Pancreas (tissue), 10 donors: ENCODE data around the gene B3GNT3. TPM values are rescaled to one million over a fixed set of nuclear protein-coding genes. Genes with fewer than 3 reads are reported as not detected.
"Not testable (repeated sequence)": the region's sequence is repeated elsewhere in the genome, so short reads cannot be mapped to it uniquely, and the experiment has no call there.

ENCODE experiments used
- ATAC-seq, 4 donors: fragments of 200-7000 bp; cut with Tn5 transposase; one replicate each; pipeline versions ENCODE4 v1.8.0 to v1.9.1; 2020; ENCODE audit warnings: mild to moderate bottlenecking in 4 of 4, moderate library complexity in 4 of 4
- DNase-seq, 6 donors: peaks; one replicate each; pipeline ENCODE4 v3.0.0-alpha.2; 2020
- FAIRE-seq: peaks from 2 replicates; lab custom pipeline; 2012; peaks lifted over from hg19 to GRCh38; lab: Jason Lieb, UNC
- H3K27ac ChIP-seq, 4 donors: fragments of 200-600 bp; sonication (generic); 1 replicate in 3 of 4; 2 replicates in 1 of 4; pipeline versions ENCODE4 v1.5.0 to v1.8.0; 2020
- H3K27me3 ChIP-seq, 4 donors: fragments of 200-600 bp; one replicate each; pipeline ENCODE4 v1.8.0; 2021
- H3K36me3 ChIP-seq, 3 donors: fragments of 200-600 bp; sonication (generic) in 1 of 3; one replicate each; pipeline versions ENCODE4 v1.5.0 to v1.8.0; 2020 to 2021
- H3K4me1 ChIP-seq, 3 donors: fragments of 200-600 bp; one replicate each; pipeline ENCODE4 v1.8.0; 2021
- H3K4me3 ChIP-seq, 4 donors: fragments of 200-600 bp; sonication (generic) in 2 of 4; one replicate each; pipeline versions ENCODE4 v1.5.0 to v1.8.0; 2020 to 2021
- H3K9me3 ChIP-seq, 4 donors: fragments of 200-600 bp; one replicate each; pipeline ENCODE4 v1.8.0; 2021
- WGBS, 2 donors: extraction: QIAGEN DNeasy Blood & Tissue Kit; methylation state at CpG; one replicate each; pipeline ENCODE4 v1.1.7; 2013; 5-methylcytosine and 5-hydroxymethylcytosine counted together
- intact Hi-C, 3 donors: fragments of 100-400 bp; cut with DNase I; formaldehyde crosslinking; loops; one replicate each; pipeline versions ENCODE4 v1.11.1 to v1.14.2; 2022
- polyA plus RNA-seq, 2 donors: library from polyadenylated mRNA; stranded (reverse); fragments of 200-250 nt; gene quantifications; one replicate each; pipeline ENCODE4 v1.2.3, GENCODE V29; 2013
- total RNA-seq, 6 donors: library from RNA; stranded (reverse); fragmentation: NEBNext Ultra II Directional in 4 of 6; extraction: Animal tissue kit (Norgen Biotek cat#: 25700) in 4 of 6; gene quantifications; one replicate each; pipeline versions ENCODE4 v1.2.1 to v1.2.4, GENCODE V29; 2021 to 2023
- TF ChIP-seq, protein P1 (sequence below), 4 donors: fragments of 200-600 bp; sonication (generic) in 3 of 4; IDR thresholded peaks; one replicate each; pipeline versions ENCODE4 v1.5.0 to v1.8.0; 2021; ENCODE audit warnings: antibody characterized with exemption in 4 of 4
- donor health status: healthy with polysubstance abuse.
- donor health status: DM: no; HTN: no; CAD: no; lungs with moderate emphysema.
- donor health status: DM: no; HTN: no; CAD: no.
- donor health status: control.
- donor health status: control.
- donor health status: Bipolar disorder and iron deficiency.
- donor health status: DM: yes; HTN: yes; CAD: no.
- donor health status: DM: no; HTN: no; CAD: no.
- donor health status: DM: no; HTN: no; CAD: no.
- donor health status: DM: yes; HTN: yes; CAD: no.

B3GNT3 gene
- total and polyA plus RNA-seq, 8 donors: 1.7 to 6.0 (median 3.2) TPM

- H3K27me3 ChIP-seq: no peaks in the 10 kb centered on the region
- H3K4me1 ChIP-seq: peaks cover 0 to 21% (median 14%) of the 10 kb centered on the region in 3 donors
- ATAC-seq: no peak
- intact Hi-C loops: no loop called here
- peak overlapping the region in 3 of 4 donors; percentile 16 to 68 (median 41) for H3K27ac ChIP-seq
- 38 to 42% methylated on average over 14 of the region's 14 CpGs for WGBS, 2 donors
- no peak for FAIRE-seq
- H3K4me3 ChIP-seq: peak overlapping the region in 3 of 4 donors; percentile 13 to 39 (median 30)
- no peaks in the 10 kb centered on the region for H3K9me3 ChIP-seq
- H3K36me3 ChIP-seq: no peaks in the 10 kb centered on the region
- TF ChIP-seq, protein P1, sequence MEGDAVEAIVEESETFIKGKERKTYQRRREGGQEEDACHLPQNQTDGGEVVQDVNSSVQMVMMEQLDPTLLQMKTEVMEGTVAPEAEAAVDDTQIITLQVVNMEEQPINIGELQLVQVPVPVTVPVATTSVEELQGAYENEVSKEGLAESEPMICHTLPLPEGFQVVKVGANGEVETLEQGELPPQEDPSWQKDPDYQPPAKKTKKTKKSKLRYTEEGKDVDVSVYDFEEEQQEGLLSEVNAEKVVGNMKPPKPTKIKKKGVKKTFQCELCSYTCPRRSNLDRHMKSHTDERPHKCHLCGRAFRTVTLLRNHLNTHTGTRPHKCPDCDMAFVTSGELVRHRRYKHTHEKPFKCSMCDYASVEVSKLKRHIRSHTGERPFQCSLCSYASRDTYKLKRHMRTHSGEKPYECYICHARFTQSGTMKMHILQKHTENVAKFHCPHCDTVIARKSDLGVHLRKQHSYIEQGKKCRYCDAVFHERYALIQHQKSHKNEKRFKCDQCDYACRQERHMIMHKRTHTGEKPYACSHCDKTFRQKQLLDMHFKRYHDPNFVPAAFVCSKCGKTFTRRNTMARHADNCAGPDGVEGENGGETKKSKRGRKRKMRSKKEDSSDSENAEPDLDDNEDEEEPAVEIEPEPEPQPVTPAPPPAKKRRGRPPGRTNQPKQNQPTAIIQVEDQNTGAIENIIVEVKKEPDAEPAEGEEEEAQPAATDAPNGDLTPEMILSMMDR (IDR thresholded peaks at IDR 0.05): no peak
- DNase-seq: no peak
Measured at GRCh38 chr19:17795495-17795856, 538 bp downstream of the B3GNT3 start.

- intact Hi-C loops: no loop called here
- peaks cover 0 to 17% (median 14%) of the 10 kb centered on the region in 3 donors for H3K4me1 ChIP-seq
- peak overlapping the region in 3 of 4 donors; percentile 14 to 72 (median 64) for H3K27ac ChIP-seq
- ATAC-seq (peak; percentile 20 to 41 (median 23)), FAIRE-seq (no peak), DNase-seq (peak in 1 of 6 donors; percentile 41)
- H3K4me3 ChIP-seq: peak overlapping the region in 1 of 4 donors; percentile 39
- H3K27me3 ChIP-seq: no peaks in the 10 kb centered on the region
- TF ChIP-seq, protein P1 (IDR thresholded peaks at IDR 0.05): no peak
- H3K9me3 ChIP-seq: no peaks in the 10 kb centered on the region
- WGBS, 2 donors: 70% methylated on average over 6 of the region's 6 CpGs
- H3K36me3 ChIP-seq: no peaks in the 10 kb centered on the region
Measured at GRCh38 chr19:17796013-17796837, 1.3 kb downstream of the B3GNT3 start.

GRCh38 chr19:17796838-17797423 is 2.0 kb downstream of the B3GNT3 start:
- ATAC-seq (no peak), FAIRE-seq (no peak), DNase-seq (no peak)
- Histone ChIP-seq H3K4me3 (no peak overlapping the region), H3K27ac (peak overlapping the region in 3 of 4 donors; percentile 14 to 72 (median 64)), H3K36me3 (no peaks in the 10 kb centered on the region), H3K9me3 (no peaks in the 10 kb centered on the region), H3K27me3 (no peaks in the 10 kb centered on the region), H3K4me1 (peaks cover 0 to 14% (median 12%) of the 10 kb centered on the region in 3 donors)
- WGBS, 2 donors: 27 to 42% methylated on average over 1 of the region's 1 CpG
- intact Hi-C loops: no loop called here
- TF ChIP-seq, protein P1 (IDR thresholded peaks at IDR 0.05): no peak

DNA sequence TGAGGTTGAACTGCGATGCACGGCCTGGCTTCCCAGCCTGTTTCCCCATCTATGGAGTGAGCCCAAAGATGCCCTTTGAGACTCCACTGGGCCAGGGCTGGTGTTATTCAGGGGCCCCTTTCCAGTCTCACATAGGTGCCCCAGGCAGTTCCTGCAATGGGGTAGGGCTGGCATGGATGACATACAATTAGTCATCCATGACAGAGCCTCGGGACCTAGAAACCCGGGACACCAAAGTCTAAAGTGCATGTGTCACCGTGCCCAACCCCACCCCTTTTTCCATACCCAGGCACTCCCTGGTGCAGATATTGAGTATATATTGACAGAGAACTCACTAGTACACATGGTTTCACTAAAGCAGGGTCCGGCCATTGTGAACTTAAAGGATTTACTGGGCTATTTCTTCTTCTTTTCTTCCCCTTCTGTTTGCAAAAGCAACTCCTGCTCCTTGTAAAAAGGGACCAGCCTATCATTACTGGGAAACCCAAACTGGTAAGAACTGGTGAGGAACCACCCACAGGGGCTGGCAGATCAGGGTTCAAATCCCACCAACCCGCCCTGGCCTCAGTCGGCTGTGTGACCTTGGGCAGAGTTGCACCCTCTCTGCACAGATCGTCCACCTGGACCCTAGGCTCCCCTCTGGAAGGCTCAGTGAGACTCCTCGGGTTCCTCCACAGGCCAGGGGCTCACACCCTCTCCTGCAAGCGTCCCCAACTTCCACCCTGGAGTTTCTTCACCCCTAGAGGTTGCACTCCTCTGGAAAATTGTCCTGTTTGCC is 2.7 kb downstream of the B3GNT3 start:
- H3K9me3 ChIP-seq: no peaks in the 10 kb centered on the region
- ATAC-seq (peak; percentile 78 to 84 (median 82)), FAIRE-seq (no peak), DNase-seq (peak in 4 of 6 donors; percentile 74 to 81 (median 80))
- peak overlapping the region in 3 of 4 donors; percentile 14 to 72 (median 64) for H3K27ac ChIP-seq
- TF ChIP-seq, protein P1 (IDR thresholded peaks at IDR 0.05): no peak
- no peaks in the 10 kb centered on the region for H3K36me3 ChIP-seq
- H3K4me1 ChIP-seq: peaks cover 0 to 14% (median 12%) of the 10 kb centered on the region in 3 donors
- no peak overlapping the region for H3K4me3 ChIP-seq
- WGBS, 2 donors: 33 to 40% methylated on average over 11 of the region's 11 CpGs
- intact Hi-C loops: no loop called here
- no peaks in the 10 kb centered on the region for H3K27me3 ChIP-seq

DNA sequence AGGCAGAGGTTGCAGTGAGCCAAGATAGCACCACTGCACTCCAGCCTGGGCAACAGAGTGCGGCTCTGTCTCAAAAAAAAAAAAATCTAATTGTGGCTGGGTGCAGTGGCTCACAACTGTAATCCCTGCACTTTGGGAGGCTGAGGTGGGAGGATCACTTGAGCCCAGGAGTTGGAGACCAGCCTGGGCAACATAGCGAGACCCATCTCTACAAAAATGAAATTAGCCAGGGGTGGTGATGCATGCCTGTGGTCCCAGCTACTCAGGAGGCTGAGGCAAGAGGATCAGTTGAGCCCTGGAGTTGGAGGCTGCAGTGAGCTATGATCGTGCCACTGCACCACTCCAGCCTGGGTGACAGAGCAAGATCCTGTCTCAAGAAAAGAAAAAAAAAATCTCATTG is 3.7 kb downstream of the B3GNT3 start:
- WGBS, 2 donors: 94 to 98% methylated on average over 3 of the region's 3 CpGs
- H3K27ac ChIP-seq, H3K4me3 ChIP-seq, DNase-seq, FAIRE-seq, H3K36me3 ChIP-seq, ATAC-seq, intact Hi-C loops, H3K9me3 ChIP-seq, H3K27me3 ChIP-seq: not testable (repeated sequence)
- H3K4me1 ChIP-seq: peaks cover 0 to 14% (median 12%) of the 10 kb centered on the region in 3 donors
